HepG2 (cell line): ENCODE results near the gene ZNF396. TPM values are rescaled to one million over a fixed set of nuclear protein-coding genes. Genes with fewer than 3 reads are reported as not detected.

ENCODE experiments used
- ATF7 ChIP-seq, 2 experiments: fragments of 450-650 bp in 1 of 2; sonication (generic) in 1 of 2; formaldehyde crosslinking in 1 of 2; IDR thresholded peaks; 2 replicates each; pipeline versions ENCODE4 v1.4.0 to v1.6.1; 2016 to 2020; ENCODE audit warnings: antibody characterized with exemption in 1 of 2, mild to moderate bottlenecking in 1 of 2, missing genetic modification reagents in 1 of 2
- FOSL2 ChIP-seq: sonication (generic); formaldehyde crosslinking; IDR thresholded peaks from 2 replicates; pipeline ENCODE4 v1.4.0; 2020; ENCODE audit warnings: missing genetic modification reagents
- IRX3 ChIP-seq: sonication (generic); formaldehyde crosslinking; IDR thresholded peaks from 2 replicates; pipeline ENCODE4 v1.8.1; 2023; ENCODE audit warnings: mild to moderate bottlenecking, low read depth, missing genetic modification reagents, borderline replicate concordance
- MED1 ChIP-seq: sonication (generic); formaldehyde crosslinking; IDR thresholded peaks from 2 replicates; pipeline ENCODE4 v1.4.0; 2020; ENCODE audit warnings: missing genetic modification reagents
- NCOR1 ChIP-seq: fragments of 200-600 bp; sonication (generic); IDR thresholded peaks from 2 replicates; pipeline ENCODE4 v1.7.0; 2017; ENCODE audit warnings: antibody characterized with exemption, low read length, borderline replicate concordance
- POLR2A ChIP-seq, 2 experiments: IDR thresholded peaks; 2 replicates each; pipeline ENCODE4 v1.6.1; 2011; ENCODE audit warnings: low read depth in 2 of 2, low read length in 2 of 2, mild to moderate bottlenecking in 1 of 2, moderate library complexity in 1 of 2; ENCODE audit not compliant: insufficient read depth in 1 of 2
- RARA ChIP-seq: IDR thresholded peaks from 2 replicates; pipeline ENCODE4 v1.6.1; 2016; ENCODE audit warnings: missing genetic modification reagents, missing compliant biosample characterization
- YEATS2 ChIP-seq: sonication (generic); formaldehyde crosslinking; IDR thresholded peaks from 2 replicates; pipeline ENCODE4 v1.4.0; 2020; ENCODE audit warnings: missing genetic modification reagents, borderline replicate concordance
- ZNF430 ChIP-seq: sonication (generic); formaldehyde crosslinking; IDR thresholded peaks from 2 replicates; pipeline ENCODE4 v1.9.0; 2021; ENCODE audit warnings: mild to moderate bottlenecking, missing genetic modification reagents
- ZNF678 ChIP-seq: sonication (generic); formaldehyde crosslinking; IDR thresholded peaks from 2 replicates; pipeline ENCODE4 v1.4.0; 2020; ENCODE audit warnings: mild to moderate bottlenecking, missing genetic modification reagents
- polyA plus RNA-seq, 8 experiments: library from polyadenylated mRNA; depleted of rRNA in 3 of 8; stranded (reverse) in 7 of 8; unstranded in 1 of 8; fragments of >200 nt; fragmentation: Illumina TruSeq in 4 of 8; extraction: Trizol in 4 of 8; gene quantifications; 2 replicates each; pipeline versions ENCODE4 v1.2.1 to v1.2.3, GENCODE V29; 2011 to 2016; ENCODE audit warnings: low read depth in 4 of 8, missing spikeins in 1 of 8, mixed read lengths in 1 of 8; ENCODE audit not compliant: insufficient read depth in 1 of 8
- total RNA-seq, 5 experiments: library from RNA; depleted of rRNA; stranded (reverse); fragments of >200 nt; fragmentation: Illumina TruSeq; extraction: Trizol; gene quantifications; 2 replicates each; pipeline ENCODE4 v1.2.3, GENCODE V29; 2016; ENCODE audit warnings: low read depth in 1 of 5
- TF ChIP-seq, protein P1 (sequence below): sonication (generic); formaldehyde crosslinking; IDR thresholded peaks from 2 replicates; pipeline ENCODE4 v1.4.0; 2020; ENCODE audit warnings: mild to moderate bottlenecking, missing genetic modification reagents, borderline replicate concordance
- TF ChIP-seq, protein P2 (sequence below): sonication (generic); formaldehyde crosslinking; IDR thresholded peaks from 2 replicates; pipeline ENCODE4 v1.4.0; 2020; ENCODE audit warnings: low read depth, missing genetic modification reagents
- TF ChIP-seq, protein P3 (sequence below): fragments of 450-650 bp; IDR thresholded peaks from 2 replicates; pipeline ENCODE4 v1.6.1; 2017
- TF ChIP-seq, protein P4 (sequence below): sonication (generic); formaldehyde crosslinking; IDR thresholded peaks from 2 replicates; pipeline ENCODE4 v1.5.0; 2020; ENCODE audit warnings: mild to moderate bottlenecking, missing genetic modification reagents

The ZNF396 gene
- total and polyA plus RNA-seq, 2 of the 13 experiments (the other 11 are each of a cell fraction or from before 2014, with no cell fraction given): 0.25 to 0.75 TPM

DNA sequence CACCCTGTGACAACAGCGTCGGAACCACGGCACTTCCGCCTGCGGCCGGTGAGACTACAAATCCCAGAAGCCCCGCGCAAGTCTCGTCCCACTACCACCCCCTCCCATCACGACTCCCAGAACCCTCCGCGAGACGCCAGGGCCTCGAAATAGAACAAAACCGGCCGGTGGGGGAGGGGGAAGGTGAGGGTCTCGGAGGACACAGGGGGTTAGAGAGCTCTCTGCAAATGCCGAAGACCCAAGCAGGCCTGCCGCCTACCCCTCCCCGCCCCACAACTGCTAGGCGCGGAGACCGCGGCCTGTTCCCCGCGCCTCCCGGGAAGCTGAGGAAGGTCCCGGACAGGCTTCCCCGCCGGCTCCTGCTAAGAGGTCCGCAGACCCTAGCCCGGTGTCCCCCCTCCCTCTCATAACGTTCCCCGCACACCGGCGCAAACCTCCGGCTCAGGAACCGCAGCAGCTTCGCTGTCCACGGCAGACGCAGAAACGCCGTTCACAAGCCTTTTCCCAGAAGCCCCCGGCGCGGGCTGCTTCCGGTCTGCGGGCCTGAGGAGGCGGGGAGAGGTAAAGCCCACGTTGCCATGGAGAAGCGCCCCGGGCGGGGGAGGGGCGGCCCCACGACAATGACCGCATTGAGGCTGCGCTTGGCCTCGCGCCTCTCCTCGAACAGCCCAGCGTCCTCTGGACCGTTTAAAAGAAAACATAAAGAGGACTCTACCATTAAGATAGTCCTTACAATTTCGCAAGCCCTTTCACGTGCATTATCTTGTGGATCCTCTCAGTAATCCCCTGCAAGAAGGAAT is 33.0 kb downstream of the ZNF396 start, which contains the start of gene ZNF24 (continued):
- TF ChIP-seq, protein P1, sequence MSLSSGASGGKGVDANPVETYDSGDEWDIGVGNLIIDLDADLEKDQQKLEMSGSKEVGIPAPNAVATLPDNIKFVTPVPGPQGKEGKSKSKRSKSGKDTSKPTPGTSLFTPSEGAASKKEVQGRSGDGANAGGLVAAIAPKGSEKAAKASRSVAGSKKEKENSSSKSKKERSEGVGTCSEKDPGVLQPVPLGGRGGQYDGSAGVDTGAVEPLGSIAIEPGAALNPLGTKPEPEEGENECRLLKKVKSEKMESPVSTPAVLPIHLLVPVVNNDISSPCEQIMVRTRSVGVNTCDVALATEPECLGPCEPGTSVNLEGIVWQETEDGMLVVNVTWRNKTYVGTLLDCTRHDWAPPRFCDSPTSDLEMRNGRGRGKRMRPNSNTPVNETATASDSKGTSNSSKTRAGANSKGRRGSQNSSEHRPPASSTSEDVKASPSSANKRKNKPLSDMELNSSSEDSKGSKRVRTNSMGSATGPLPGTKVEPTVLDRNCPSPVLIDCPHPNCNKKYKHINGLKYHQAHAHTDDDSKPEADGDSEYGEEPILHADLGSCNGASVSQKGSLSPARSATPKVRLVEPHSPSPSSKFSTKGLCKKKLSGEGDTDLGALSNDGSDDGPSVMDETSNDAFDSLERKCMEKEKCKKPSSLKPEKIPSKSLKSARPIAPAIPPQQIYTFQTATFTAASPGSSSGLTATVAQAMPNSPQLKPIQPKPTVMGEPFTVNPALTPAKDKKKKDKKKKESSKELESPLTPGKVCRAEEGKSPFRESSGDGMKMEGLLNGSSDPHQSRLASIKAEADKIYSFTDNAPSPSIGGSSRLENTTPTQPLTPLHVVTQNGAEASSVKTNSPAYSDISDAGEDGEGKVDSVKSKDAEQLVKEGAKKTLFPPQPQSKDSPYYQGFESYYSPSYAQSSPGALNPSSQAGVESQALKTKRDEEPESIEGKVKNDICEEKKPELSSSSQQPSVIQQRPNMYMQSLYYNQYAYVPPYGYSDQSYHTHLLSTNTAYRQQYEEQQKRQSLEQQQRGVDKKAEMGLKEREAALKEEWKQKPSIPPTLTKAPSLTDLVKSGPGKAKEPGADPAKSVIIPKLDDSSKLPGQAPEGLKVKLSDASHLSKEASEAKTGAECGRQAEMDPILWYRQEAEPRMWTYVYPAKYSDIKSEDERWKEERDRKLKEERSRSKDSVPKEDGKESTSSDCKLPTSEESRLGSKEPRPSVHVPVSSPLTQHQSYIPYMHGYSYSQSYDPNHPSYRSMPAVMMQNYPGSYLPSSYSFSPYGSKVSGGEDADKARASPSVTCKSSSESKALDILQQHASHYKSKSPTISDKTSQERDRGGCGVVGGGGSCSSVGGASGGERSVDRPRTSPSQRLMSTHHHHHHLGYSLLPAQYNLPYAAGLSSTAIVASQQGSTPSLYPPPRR (CRISPR knock-in tag): peak; percentile 60; the same call in 1 of the 2 replicates
- TF ChIP-seq, protein P2, sequence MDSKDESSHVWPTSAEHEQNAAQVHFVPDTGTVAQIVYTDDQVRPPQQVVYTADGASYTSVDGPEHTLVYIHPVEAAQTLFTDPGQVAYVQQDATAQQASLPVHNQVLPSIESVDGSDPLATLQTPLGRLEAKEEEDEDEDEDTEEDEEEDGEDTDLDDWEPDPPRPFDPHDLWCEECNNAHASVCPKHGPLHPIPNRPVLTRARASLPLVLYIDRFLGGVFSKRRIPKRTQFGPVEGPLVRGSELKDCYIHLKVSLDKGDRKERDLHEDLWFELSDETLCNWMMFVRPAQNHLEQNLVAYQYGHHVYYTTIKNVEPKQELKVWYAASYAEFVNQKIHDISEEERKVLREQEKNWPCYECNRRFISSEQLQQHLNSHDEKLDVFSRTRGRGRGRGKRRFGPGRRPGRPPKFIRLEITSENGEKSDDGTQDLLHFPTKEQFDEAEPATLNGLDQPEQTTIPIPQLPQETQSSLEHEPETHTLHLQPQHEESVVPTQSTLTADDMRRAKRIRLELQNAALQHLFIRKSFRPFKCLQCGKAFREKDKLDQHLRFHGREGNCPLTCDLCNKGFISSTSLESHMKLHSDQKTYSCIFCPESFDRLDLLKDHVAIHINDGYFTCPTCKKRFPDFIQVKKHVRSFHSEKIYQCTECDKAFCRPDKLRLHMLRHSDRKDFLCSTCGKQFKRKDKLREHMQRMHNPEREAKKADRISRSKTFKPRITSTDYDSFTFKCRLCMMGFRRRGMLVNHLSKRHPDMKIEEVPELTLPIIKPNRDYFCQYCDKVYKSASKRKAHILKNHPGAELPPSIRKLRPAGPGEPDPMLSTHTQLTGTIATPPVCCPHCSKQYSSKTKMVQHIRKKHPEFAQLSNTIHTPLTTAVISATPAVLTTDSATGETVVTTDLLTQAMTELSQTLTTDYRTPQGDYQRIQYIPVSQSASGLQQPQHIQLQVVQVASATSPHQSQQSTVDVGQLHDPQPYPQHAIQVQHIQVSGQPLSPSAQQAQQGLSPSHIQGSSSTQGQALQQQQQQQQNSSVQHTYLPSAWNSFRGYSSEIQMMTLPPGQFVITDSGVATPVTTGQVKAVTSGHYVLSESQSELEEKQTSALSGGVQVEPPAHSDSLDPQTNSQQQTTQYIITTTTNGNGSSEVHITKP (CRISPR knock-in tag): peak; percentile 94
- TF ChIP-seq IRX3 (no peak), MED1 (CRISPR knock-in tag) (peak; percentile 52; the same call in 1 of the 2 replicates), NCOR1 (peak; percentile 46; the same call in 1 of the 2 replicates), ZNF430 (CRISPR knock-in tag) (peak; percentile 86; the same call in 1 of the 2 replicates), ATF7 (IDR thresholded peaks at IDR 0.05) (peak; percentile 56), ATF7 (CRISPR knock-in tag; IDR thresholded peaks at IDR 0.05) (peak; percentile 31; the same call in 1 of the 2 replicates), FOSL2 (CRISPR knock-in tag) (no peak; the same call in 1 of the 2 replicates), YEATS2 (CRISPR knock-in tag) (0 out of 2 replicates have a peak, but pooled peaks have one; percentile 55), ZNF678 (CRISPR knock-in tag) (peak; percentile 86; the same call in 1 of the 2 replicates), POLR2A (IDR thresholded peaks at IDR 0.05; ENCODE audit: insufficient read depth in 1 of 2, low read depth in 2 of 2, low read length in 2 of 2) (peak; percentile 78 to 94), RARA (CRISPR knock-in tag) (no peak)
- TF ChIP-seq, protein P3, sequence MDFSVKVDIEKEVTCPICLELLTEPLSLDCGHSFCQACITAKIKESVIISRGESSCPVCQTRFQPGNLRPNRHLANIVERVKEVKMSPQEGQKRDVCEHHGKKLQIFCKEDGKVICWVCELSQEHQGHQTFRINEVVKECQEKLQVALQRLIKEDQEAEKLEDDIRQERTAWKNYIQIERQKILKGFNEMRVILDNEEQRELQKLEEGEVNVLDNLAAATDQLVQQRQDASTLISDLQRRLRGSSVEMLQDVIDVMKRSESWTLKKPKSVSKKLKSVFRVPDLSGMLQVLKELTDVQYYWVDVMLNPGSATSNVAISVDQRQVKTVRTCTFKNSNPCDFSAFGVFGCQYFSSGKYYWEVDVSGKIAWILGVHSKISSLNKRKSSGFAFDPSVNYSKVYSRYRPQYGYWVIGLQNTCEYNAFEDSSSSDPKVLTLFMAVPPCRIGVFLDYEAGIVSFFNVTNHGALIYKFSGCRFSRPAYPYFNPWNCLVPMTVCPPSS: no peak
- TF ChIP-seq, protein P4, sequence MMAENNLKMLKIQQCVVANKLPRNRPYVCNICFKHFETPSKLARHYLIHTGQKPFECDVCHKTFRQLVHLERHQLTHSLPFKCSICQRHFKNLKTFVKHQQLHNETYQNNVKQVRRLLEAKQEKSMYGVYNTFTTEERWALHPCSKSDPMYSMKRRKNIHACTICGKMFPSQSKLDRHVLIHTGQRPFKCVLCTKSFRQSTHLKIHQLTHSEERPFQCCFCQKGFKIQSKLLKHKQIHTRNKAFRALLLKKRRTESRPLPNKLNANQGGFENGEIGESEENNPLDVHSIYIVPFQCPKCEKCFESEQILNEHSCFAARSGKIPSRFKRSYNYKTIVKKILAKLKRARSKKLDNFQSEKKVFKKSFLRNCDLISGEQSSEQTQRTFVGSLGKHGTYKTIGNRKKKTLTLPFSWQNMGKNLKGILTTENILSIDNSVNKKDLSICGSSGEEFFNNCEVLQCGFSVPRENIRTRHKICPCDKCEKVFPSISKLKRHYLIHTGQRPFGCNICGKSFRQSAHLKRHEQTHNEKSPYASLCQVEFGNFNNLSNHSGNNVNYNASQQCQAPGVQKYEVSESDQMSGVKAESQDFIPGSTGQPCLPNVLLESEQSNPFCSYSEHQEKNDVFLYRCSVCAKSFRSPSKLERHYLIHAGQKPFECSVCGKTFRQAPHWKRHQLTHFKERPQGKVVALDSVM (CRISPR knock-in tag): peak; percentile 63
